HG02798 (cell line): ENCODE results near the gene ARVCF.

ENCODE experiments used
- ATAC-seq: cut with Tn5 transposase; IDR thresholded peaks from one replicate; pipeline ENCODE4 v1.9.1; 2021; ENCODE audit warnings: mild to moderate bottlenecking; ENCODE audit not compliant: unreplicated experiment, poor library complexity

The ARVCF gene

GRCh38 chr22:20001082-20001638, 15.5 kb downstream of the ARVCF start:
- ATAC-seq = no peak

DNA sequence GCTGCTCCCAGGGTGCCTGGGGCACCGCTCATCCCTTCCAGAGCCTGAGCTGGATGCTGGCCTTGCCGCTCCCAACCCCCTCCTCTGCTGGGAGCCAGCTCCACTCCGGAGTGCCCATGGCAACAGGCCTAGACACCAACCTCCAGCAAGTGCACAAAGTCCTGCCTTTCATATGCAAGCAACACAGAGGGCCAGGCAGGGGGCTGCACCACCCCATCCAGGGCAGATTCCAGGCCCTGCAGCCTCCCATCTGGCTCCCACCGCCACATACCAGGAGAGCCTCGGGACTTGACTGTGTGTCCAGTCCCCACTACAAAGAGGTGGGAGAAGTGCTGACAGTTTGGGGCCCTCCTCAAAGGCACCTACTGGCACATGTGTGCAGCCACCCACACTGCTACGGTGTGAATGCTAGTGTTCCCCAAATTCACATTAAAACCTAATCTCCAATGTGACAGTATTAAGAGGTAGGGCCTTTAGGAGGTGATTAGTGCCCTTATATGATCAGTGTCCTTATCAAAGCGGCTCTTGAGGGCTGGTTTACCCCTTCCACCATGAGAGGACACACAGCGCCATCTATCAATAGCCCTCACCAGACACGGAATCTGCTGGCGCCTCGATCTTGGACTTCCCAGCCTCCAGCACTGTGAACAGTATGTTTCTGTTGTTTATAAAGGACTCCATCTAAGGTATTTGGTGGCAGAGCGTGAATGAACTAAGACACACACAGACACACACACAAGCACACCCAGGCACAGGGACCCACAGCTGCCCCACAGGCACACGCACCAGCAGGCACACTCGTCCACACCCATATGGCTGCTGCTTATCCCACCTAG, 16.2 kb downstream of the ARVCF start:
- no peak for ATAC-seq

DNA sequence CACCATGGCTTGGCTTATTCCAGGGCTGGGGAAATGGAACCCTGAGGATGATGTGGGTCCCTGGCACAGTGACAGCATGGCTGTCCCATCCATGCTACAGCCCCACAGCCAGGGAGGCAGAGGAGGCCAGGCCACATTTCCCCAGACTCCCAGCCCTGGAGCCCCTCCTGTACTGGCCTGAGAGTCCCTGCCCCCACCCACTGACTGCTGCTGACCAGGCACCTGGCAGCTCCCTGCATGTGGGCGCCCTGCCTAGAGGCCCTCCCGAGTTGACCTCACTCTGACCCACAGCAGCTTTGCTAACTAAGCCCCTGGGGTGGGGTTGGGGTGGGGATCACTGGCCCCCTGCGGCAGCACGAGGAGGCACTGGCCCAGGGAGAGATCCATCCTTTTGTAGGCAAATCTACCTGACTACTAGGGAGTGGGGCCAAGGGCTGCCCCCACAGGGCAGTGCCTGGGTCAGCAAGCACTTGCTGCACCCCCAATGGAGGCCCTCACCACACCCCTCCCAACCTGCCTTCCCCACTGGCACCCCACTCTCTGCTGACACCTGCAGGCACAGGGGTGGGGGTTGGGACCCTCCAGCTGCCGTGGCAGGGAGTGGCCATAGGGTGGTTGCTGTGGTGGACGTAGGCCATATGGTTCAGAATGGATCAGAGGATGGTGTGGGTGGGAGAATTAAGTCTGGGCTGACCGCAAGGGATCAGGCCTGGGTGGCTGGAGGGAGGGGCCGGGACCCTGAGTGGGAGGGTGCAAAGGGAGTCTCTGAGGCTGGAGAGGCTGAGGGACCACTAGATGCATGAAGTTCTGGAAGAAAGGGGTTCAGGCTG, 17.4 kb downstream of the ARVCF start:
- ATAC-seq = no peak

- no peak for ATAC-seq
These were observed 18.2 kb downstream of the ARVCF start for GRCh38 chr22:19998232-19998951.

- no peak for ATAC-seq
These were observed 18.9 kb downstream of the ARVCF start for GRCh38 chr22:19997561-19998231.

GRCh38 chr22:19996694-19997384, 19.8 kb downstream of the ARVCF start:
- ATAC-seq = no peak

DNA sequence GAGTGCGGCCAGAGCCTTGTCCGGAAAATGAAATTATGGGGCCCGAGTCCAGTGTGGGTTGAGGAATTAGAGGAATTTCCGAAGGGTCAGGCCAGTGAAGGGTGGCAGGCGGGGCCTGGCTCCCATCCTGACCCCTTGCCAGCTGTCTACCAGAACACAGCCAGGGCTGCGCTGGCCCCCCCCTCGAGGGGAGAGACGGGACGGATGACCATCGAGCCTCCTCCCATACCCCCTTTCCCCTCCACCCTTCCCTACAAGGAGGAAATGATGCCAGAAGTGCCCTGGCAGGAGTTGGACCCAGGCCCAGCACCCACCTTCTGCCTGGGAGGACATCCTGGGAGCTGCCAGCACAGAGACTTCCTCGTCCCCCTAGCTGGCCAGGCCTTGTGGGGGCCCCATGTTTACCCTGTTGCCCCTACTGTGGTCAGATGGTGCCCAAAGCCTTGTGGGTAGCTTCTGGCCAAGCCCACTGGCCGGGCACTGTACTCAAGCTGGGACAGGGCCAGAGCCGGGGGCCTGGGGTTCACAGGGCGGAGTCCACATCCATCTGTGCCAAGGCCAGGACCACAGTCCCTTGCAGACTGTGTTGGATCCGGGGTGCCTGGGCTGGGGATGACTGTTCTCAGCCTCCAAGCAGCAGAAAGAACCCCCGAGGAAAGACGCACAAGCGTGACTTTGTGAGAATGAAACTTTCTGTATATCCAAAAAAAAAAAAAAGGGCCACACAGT, 20.8 kb downstream of the ARVCF start:
- no peak for ATAC-seq

DNA sequence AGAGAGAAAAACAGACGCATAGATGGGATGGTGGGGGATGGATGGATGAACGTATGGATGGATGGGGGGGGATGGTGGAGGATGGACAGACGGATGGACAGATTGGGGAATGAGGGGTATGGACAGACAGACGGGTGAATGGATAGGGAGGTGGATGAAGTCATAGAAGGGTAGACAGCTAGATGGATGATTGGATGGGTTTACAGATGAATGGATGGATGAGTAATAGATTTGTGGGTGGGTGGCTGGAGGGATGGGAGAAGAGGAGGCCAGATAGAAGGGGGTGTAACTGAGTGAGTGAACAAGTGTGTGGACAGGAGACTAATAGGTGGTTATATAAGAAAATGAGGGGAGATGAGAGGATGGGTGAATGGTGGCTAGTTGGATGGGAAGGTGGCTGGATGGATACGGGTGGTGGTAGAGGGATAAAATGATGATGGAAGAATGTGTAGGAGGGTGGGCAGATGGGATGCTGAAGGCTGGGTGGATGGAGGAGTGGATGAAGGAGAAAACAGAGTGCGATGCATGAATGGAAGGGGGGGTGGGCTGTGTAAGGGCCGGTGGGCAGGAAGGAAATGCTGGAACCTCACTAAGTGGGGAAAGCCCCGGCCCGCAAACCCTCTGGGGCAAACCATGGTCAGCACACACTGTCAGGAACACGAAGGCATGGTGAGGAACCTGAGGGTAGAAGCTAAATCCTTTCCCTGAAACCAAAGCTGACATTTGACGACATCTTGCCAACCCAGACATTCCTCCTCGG, 21.6 kb downstream of the ARVCF start:
- no peak for ATAC-seq

DNA sequence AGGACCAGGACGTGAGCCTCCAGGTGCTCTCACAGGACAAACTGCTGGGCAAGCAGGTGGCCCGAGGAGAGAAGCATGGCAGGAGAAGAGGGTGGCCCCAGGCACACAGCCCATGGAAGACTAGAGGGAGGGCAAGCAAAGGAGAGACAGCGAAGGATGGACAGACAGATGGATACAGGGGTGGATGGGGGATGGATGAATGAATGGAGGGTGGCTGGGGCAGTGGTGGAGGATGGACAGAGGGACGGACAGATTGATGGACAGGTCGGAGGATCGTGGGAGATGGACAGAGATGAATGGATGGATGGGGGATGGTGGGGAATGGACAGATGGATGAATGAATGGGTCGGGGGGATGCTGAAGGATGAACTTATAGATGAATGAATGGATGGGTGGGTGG, 22.7 kb downstream of the ARVCF start:
- no peak for ATAC-seq

- ATAC-seq = no peak
These were observed 23.7 kb downstream of the ARVCF start for GRCh38 chr22:19992921-19993355.

DNA sequence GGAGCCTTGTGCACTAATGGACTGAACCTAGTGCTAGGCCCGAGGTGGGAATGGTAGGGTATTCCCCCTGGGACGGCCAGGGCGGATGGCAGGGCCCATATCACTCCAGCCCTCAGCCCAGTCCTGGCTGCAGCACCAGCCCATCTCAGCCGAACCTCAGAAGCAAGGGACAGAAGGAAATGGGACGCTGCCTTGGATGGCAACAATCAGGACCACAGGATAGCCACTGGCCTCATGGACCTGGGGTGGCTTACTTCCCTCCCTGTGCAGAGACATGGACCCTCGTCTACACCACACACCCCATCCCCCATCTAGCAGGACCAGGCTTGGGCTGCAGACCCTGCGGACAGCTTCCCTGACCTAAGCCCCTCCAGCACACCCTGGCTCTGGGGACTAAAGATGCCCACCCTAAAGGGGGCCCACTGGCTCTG, 24.1 kb downstream of the ARVCF start:
- ATAC-seq = no peak

GRCh38 chr22:19991645-19992451, 24.8 kb downstream of the ARVCF start:
- no peak for ATAC-seq

DNA sequence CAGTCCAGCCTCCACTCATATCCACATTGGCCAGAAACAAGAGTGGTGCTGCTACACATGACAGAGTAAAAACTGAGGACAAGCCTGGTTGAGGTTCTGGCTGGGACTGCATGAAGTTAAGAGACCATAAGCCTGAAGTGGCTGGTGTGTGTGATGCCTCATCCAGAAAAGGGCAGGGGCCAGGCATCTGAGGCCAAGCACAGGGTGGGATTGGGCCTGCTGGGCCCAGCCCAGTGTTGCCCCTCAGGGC, 25.3 kb downstream of the ARVCF start:
- ATAC-seq = no peak

GRCh38 chr22:19990609-19991394, 25.8 kb downstream of the ARVCF start:
- ATAC-seq = no peak

- no peak for ATAC-seq
These were observed 26.4 kb downstream of the ARVCF start for GRCh38 chr22:19990188-19990587.

GRCh38 chr22:19989725-19990067, 26.9 kb downstream of the ARVCF start:
- no peak for ATAC-seq
